Measurements from ENCODE around the gene TMEM259. TPM values are rescaled to one million over a fixed set of nuclear protein-coding genes. Genes with fewer than 3 reads are reported as not detected.

TMEM259 gene
- total RNA-seq, 1 donor: 83.0 TPM

GRCh38 chr19:1062387-1063029 is 41.6 kb upstream of the TMEM259 start:
- Histone ChIP-seq H3K4me1 (ENCODE audit: insufficient read depth, low read length) (peaks cover 36% of the 10 kb centered on the region), H3K9me3 (ENCODE audit: low read depth, low read length) (no peaks in the 10 kb centered on the region), H3K4me3 (ENCODE audit: low read length) (no peak overlapping the region), H3K27me3 (ENCODE audit: insufficient read depth, low read length) (no peaks in the 10 kb centered on the region)

- Histone ChIP-seq H3K4me1 (ENCODE audit: insufficient read depth, low read length) (peaks cover 36% of the 10 kb centered on the region), H3K27me3 (ENCODE audit: insufficient read depth, low read length) (no peaks in the 10 kb centered on the region), H3K4me3 (ENCODE audit: low read length) (no peak overlapping the region), H3K9me3 (ENCODE audit: low read depth, low read length) (no peaks in the 10 kb centered on the region)
Observed at GRCh38 chr19:1061987-1062386, 41.1 kb upstream of the TMEM259 start.

- Histone ChIP-seq H3K9me3 (ENCODE audit: low read depth, low read length) (no peaks in the 10 kb centered on the region), H3K4me1 (ENCODE audit: insufficient read depth, low read length) (peaks cover 24% of the 10 kb centered on the region), H3K27me3 (ENCODE audit: insufficient read depth, low read length) (no peaks in the 10 kb centered on the region), H3K4me3 (ENCODE audit: low read length) (no peak overlapping the region)
Observed at GRCh38 chr19:1060689-1061088, 39.8 kb upstream of the TMEM259 start.

GRCh38 chr19:1058112-1058511 is 37.2 kb upstream of the TMEM259 start:
- H3K9me3 ChIP-seq (ENCODE audit: low read depth, low read length): no peaks in the 10 kb centered on the region
- no peaks in the 10 kb centered on the region for H3K27me3 ChIP-seq (ENCODE audit: insufficient read depth, low read length)
- no peak overlapping the region for H3K4me3 ChIP-seq (ENCODE audit: low read length)
- no peaks in the 10 kb centered on the region for H3K4me1 ChIP-seq (ENCODE audit: insufficient read depth, low read length)

- Histone ChIP-seq H3K4me3 (ENCODE audit: low read length) (no peak overlapping the region), H3K4me1 (ENCODE audit: insufficient read depth, low read length) (no peaks in the 10 kb centered on the region), H3K27me3 (ENCODE audit: insufficient read depth, low read length) (no peaks in the 10 kb centered on the region), H3K9me3 (ENCODE audit: low read depth, low read length) (no peaks in the 10 kb centered on the region)
Observed at GRCh38 chr19:1057176-1057855, 36.4 kb upstream of the TMEM259 start.

- Histone ChIP-seq H3K4me3 (ENCODE audit: low read length) (no peak overlapping the region), H3K4me1 (ENCODE audit: insufficient read depth, low read length) (no peaks in the 10 kb centered on the region), H3K9me3 (ENCODE audit: low read depth, low read length) (no peaks in the 10 kb centered on the region), H3K27me3 (ENCODE audit: insufficient read depth, low read length) (no peaks in the 10 kb centered on the region)
Observed at GRCh38 chr19:1055886-1056620, 35.1 kb upstream of the TMEM259 start.

GRCh38 chr19:1055028-1055425 is 34.1 kb upstream of the TMEM259 start:
- Histone ChIP-seq H3K4me1 (ENCODE audit: insufficient read depth, low read length) (no peaks in the 10 kb centered on the region), H3K27me3 (ENCODE audit: insufficient read depth, low read length) (no peaks in the 10 kb centered on the region), H3K4me3 (ENCODE audit: low read length) (no peak overlapping the region), H3K9me3 (ENCODE audit: low read depth, low read length) (no peaks in the 10 kb centered on the region)

- no peaks in the 10 kb centered on the region for H3K9me3 ChIP-seq (ENCODE audit: low read depth, low read length)
- H3K27me3 ChIP-seq (ENCODE audit: insufficient read depth, low read length): no peaks in the 10 kb centered on the region
- H3K4me1 ChIP-seq (ENCODE audit: insufficient read depth, low read length): no peaks in the 10 kb centered on the region
- H3K4me3 ChIP-seq (ENCODE audit: low read length): no peak overlapping the region
Observed at GRCh38 chr19:1054102-1055027, 33.4 kb upstream of the TMEM259 start.

GRCh38 chr19:1053176-1054101 is 32.5 kb upstream of the TMEM259 start:
- no peak overlapping the region for H3K4me3 ChIP-seq (ENCODE audit: low read length)
- H3K4me1 ChIP-seq (ENCODE audit: insufficient read depth, low read length): no peaks in the 10 kb centered on the region
- no peaks in the 10 kb centered on the region for H3K27me3 ChIP-seq (ENCODE audit: insufficient read depth, low read length)
- no peaks in the 10 kb centered on the region for H3K9me3 ChIP-seq (ENCODE audit: low read depth, low read length)

GRCh38 chr19:1052349-1052975 is 31.5 kb upstream of the TMEM259 start:
- Histone ChIP-seq H3K4me3 (ENCODE audit: low read length) (no peak overlapping the region), H3K4me1 (ENCODE audit: insufficient read depth, low read length) (no peaks in the 10 kb centered on the region), H3K27me3 (ENCODE audit: insufficient read depth, low read length) (no peaks in the 10 kb centered on the region), H3K9me3 (ENCODE audit: low read depth, low read length) (no peaks in the 10 kb centered on the region)

GRCh38 chr19:1051791-1052190 is 30.9 kb upstream of the TMEM259 start:
- Histone ChIP-seq H3K27me3 (ENCODE audit: insufficient read depth, low read length) (no peaks in the 10 kb centered on the region), H3K4me1 (ENCODE audit: insufficient read depth, low read length) (peaks cover 4% of the 10 kb centered on the region), H3K9me3 (ENCODE audit: low read depth, low read length) (no peaks in the 10 kb centered on the region), H3K4me3 (ENCODE audit: low read length) (no peak overlapping the region)

- no peaks in the 10 kb centered on the region for H3K9me3 ChIP-seq (ENCODE audit: low read depth, low read length)
- no peak overlapping the region for H3K4me3 ChIP-seq (ENCODE audit: low read length)
- no peaks in the 10 kb centered on the region for H3K27me3 ChIP-seq (ENCODE audit: insufficient read depth, low read length)
- H3K4me1 ChIP-seq (ENCODE audit: insufficient read depth, low read length): peaks cover 6% of the 10 kb centered on the region
Observed at GRCh38 chr19:1050989-1051788, 30.3 kb upstream of the TMEM259 start.

- Histone ChIP-seq H3K9me3 (ENCODE audit: low read depth, low read length) (no peaks in the 10 kb centered on the region), H3K4me3 (ENCODE audit: low read length) (no peak overlapping the region), H3K4me1 (ENCODE audit: insufficient read depth, low read length) (peaks cover 6% of the 10 kb centered on the region), H3K27me3 (ENCODE audit: insufficient read depth, low read length) (no peaks in the 10 kb centered on the region)
Observed at GRCh38 chr19:1049800-1050199, 28.9 kb upstream of the TMEM259 start.
